ENCODE results near the gene NBEAL2.

NBEAL2 gene

GRCh38 chr3:47002171-47003055, 22.9 kb downstream of the NBEAL2 start:
- Histone ChIP-seq H3K27ac (ENCODE audit: extremely low read depth, low read depth, low read length) (no peak overlapping the region), H3K4me1 (ENCODE audit: control insufficient read depth, insufficient read depth, low read length) (no peaks in the 10 kb centered on the region), H3K9me3 (ENCODE audit: control insufficient read depth, insufficient read depth, low read depth, low read length) (no peaks in the 10 kb centered on the region), H3K4me3 (ENCODE audit: low read depth, low read length) (no peak overlapping the region), H3K36me3 (ENCODE audit: control insufficient read depth in 2 of 2, insufficient read depth in 1 of 2, low read length in 2 of 2) (peaks cover 0 to 88% of the 10 kb centered on the region in 2 experiments; a peak in 1 of 3 replicates)
- no peak for TF ChIP-seq ZNF341 (tag by site-specific recombination; IDR thresholded peaks at IDR 0.05; ENCODE audit: low read depth)
- TF ChIP-seq ZNF585B (tag by site-specific recombination; IDR thresholded peaks at IDR 0.05) = no peak
- TF ChIP-seq PRDM6 (tag by site-specific recombination; IDR thresholded peaks at IDR 0.05) = no peak
- no peak for TF ChIP-seq ZFHX2 (tag by site-specific recombination; conservative IDR thresholded peaks at IDR 0.05)
- TF ChIP-seq ZNF621 (tag by site-specific recombination; IDR thresholded peaks at IDR 0.05) = no peak
- no peak for TF ChIP-seq PRDM1 (tag by site-specific recombination; IDR thresholded peaks at IDR 0.05)
- TF ChIP-seq ZNF292 (tag by site-specific recombination; IDR thresholded peaks at IDR 0.05; ENCODE audit: borderline replicate concordance, low read depth) = no peak
- TF ChIP-seq ZNF266 (tag by site-specific recombination; IDR thresholded peaks at IDR 0.05; ENCODE audit: low read depth) = no peak
- TF ChIP-seq ZNF530 (tag by site-specific recombination; IDR thresholded peaks at IDR 0.05; ENCODE audit: low read depth) = no peak
- no peak for TF ChIP-seq CTCF (tag by site-specific recombination; IDR thresholded peaks at IDR 0.05)
- no peak for TF ChIP-seq ZNF426 (tag by site-specific recombination; IDR thresholded peaks at IDR 0.05)
- no peak for TF ChIP-seq ZNF416 (tag by site-specific recombination; IDR thresholded peaks at IDR 0.05)
- TF ChIP-seq SP7 (tag by site-specific recombination; IDR thresholded peaks at IDR 0.05) = no peak
- TF ChIP-seq ZNF623 (tag by site-specific recombination; IDR thresholded peaks at IDR 0.05) = no peak
- no peak for TF ChIP-seq ZNF138 (tag by site-specific recombination; IDR thresholded peaks at IDR 0.05; ENCODE audit: borderline replicate concordance)
- no peak for TF ChIP-seq ZNF488 (tag by site-specific recombination; IDR thresholded peaks at IDR 0.05)
- TF ChIP-seq ZNF362 (tag by site-specific recombination; IDR thresholded peaks at IDR 0.05) = no peak
- POLR2A ChIA-PET = no interaction called here
- CTCF ChIA-PET = interaction anchor here (0.6 to 1.0 kb wide), 2 partner anchors 18 to 302 kb away, joined by 3 read pairs; no protein-coding TSS in a partner anchor

- no peak overlapping the region for H3K4me3 ChIP-seq (ENCODE audit: low read depth, low read length)
- TF ChIP-seq BCL11B (tag by site-specific recombination; IDR thresholded peaks at IDR 0.05; ENCODE audit: low read depth) = no peak
- TF ChIP-seq ZNF701 (tag by site-specific recombination; IDR thresholded peaks at IDR 0.05) = no peak
- no peak for TF ChIP-seq ZNF362 (tag by site-specific recombination; IDR thresholded peaks at IDR 0.05)
- no peak for TF ChIP-seq ZBTB44 (tag by site-specific recombination; IDR thresholded peaks at IDR 0.05)
- TF ChIP-seq MYNN (tag by site-specific recombination; IDR thresholded peaks at IDR 0.05; ENCODE audit: borderline replicate concordance) = no peak
- no peak for TF ChIP-seq GLI2 (tag by site-specific recombination; IDR thresholded peaks at IDR 0.05; ENCODE audit: borderline replicate concordance, low read depth)
- TF ChIP-seq ZNF112 (tag by site-specific recombination; IDR thresholded peaks at IDR 0.05) = no peak
- no peak for TF ChIP-seq ZSCAN4 (tag by site-specific recombination; IDR thresholded peaks at IDR 0.05)
- TF ChIP-seq FEZF1 (tag by site-specific recombination; IDR thresholded peaks at IDR 0.05) = no peak
- POLR2A ChIA-PET = no interaction called here
- no peaks in the 10 kb centered on the region for H3K9me3 ChIP-seq (ENCODE audit: control insufficient read depth, insufficient read depth, low read depth, low read length)
- no peaks in the 10 kb centered on the region for H3K4me1 ChIP-seq (ENCODE audit: control insufficient read depth, insufficient read depth, low read length)
- CTCF ChIA-PET = no interaction called here
- H3K36me3 ChIP-seq (ENCODE audit: control insufficient read depth in 2 of 2, insufficient read depth in 1 of 2, low read length in 2 of 2) = peaks cover 0 to 94% of the 10 kb centered on the region in 2 experiments; a peak in 1 of 3 replicates
- no peak overlapping the region for H3K27ac ChIP-seq (ENCODE audit: extremely low read depth, low read depth, low read length)
These were observed 23.6 kb downstream of the NBEAL2 start for GRCh38 chr3:47003056-47003410.

Data from HEK293 (cell line).